Activated naive CD8-positive, alpha-beta T cell treated with anti-CD3 and anti-CD28 coated beads, Interleukin-2, amount 50 U/mL, for 16 hours (primary cell): Measurements from ENCODE around the gene PTX4.

Experiments used
- DNase-seq: peaks from one replicate; pipeline ENCODE4 v3.0.0-alpha.2; 2020; ENCODE audit warnings: low read depth, low spot score

Gene PTX4

GRCh38 chr16:1488619-1489018 is at the start of gene PTX4:
TSS of gene PTX4 (minus strand) at chr16:1488944. CDS start at chr16:1488909, 35 bp downstream.
- DNase-seq, result no peak

- no peak for DNase-seq
Observed at GRCh38 chr16:1537763-1538289, 49.1 kb upstream of the PTX4 start.

- DNase-seq, result no peak
Observed at GRCh38 chr16:1537138-1537577, 48.4 kb upstream of the PTX4 start.

GRCh38 chr16:1536601-1537000 is 47.9 kb upstream of the PTX4 start:
- DNase-seq, result no peak

- no peak for DNase-seq
Observed at GRCh38 chr16:1535391-1536291, 46.9 kb upstream of the PTX4 start.

GRCh38 chr16:1534021-1535020 is 45.6 kb upstream of the PTX4 start:
- DNase-seq, result no peak

- no peak for DNase-seq
Observed at GRCh38 chr16:1533443-1533951, 44.8 kb upstream of the PTX4 start, which contains the start of gene TMEM204. TSS of gene TMEM204 (plus strand) at chr16:1533666. CDS start at chr16:1534276, 610 bp downstream.

GRCh38 chr16:1532771-1533170 is 44.0 kb upstream of the PTX4 start:
- DNase-seq, result no peak

- no peak for DNase-seq
Observed at GRCh38 chr16:1532081-1532760, 43.5 kb upstream of the PTX4 start.

- no peak for DNase-seq
Observed at GRCh38 chr16:1531638-1531910, 42.8 kb upstream of the PTX4 start.

- DNase-seq, result no peak
Observed at GRCh38 chr16:1530883-1531637, 42.3 kb upstream of the PTX4 start.

- DNase-seq, result no peak
Observed at GRCh38 chr16:1530349-1530882, 41.7 kb upstream of the PTX4 start.

GRCh38 chr16:1528921-1529537 is 40.3 kb upstream of the PTX4 start:
- no peak for DNase-seq

- no peak for DNase-seq
Observed at GRCh38 chr16:1527836-1528811, 39.4 kb upstream of the PTX4 start.

GRCh38 chr16:1526608-1527555 is 38.1 kb upstream of the PTX4 start:
- no peak for DNase-seq

- no peak for DNase-seq
Observed at GRCh38 chr16:1525871-1526607, 37.3 kb upstream of the PTX4 start.

GRCh38 chr16:1524366-1524765 is 35.6 kb upstream of the PTX4 start:
- no peak for DNase-seq
